Prostate gland (tissue), 2 donors: ENCODE data around the gene PAPPA.

Source experiments
- POLR2A ChIP-seq: fragments of 450-650 bp; IDR thresholded peaks from one replicate; pipeline ENCODE4 v1.6.1; 2016; ENCODE audit warnings: antibody characterized with exemption, mild to moderate bottlenecking
- TF ChIP-seq, protein P1 (sequence below), 4 experiments: fragments of 200-600 bp in 2 of 4; fragments of 450-650 bp in 2 of 4; sonication (generic) in 2 of 4; IDR thresholded peaks; 1 replicate in 3 of 4; 2 replicates in 1 of 4; pipeline ENCODE4 v1.5.1; 2016 to 2019; ENCODE audit warnings: antibody characterized with exemption in 4 of 4, mild to moderate bottlenecking in 2 of 4, moderate library complexity in 2 of 4

DNA sequence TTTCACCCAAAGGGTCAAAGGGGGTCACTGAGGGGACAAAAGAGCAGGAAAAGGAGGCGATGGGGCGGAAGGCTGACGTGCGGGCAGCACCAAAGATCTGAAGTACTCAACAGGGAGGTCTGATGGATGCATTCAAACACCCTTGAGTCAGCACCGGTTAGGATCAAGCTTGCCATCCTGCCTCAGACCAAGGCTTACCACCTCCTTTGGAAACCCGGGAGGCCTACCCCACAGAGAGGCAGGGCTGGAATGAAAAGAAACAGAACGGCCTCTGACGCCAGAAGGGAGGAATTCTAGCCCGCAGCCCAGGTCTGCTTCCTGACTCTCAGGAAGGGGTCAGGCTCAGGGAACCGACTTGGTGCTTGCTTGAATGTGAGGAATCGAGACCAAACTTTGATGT lies 125.6 kb downstream of the PAPPA start:
- TF ChIP-seq, protein P1, sequence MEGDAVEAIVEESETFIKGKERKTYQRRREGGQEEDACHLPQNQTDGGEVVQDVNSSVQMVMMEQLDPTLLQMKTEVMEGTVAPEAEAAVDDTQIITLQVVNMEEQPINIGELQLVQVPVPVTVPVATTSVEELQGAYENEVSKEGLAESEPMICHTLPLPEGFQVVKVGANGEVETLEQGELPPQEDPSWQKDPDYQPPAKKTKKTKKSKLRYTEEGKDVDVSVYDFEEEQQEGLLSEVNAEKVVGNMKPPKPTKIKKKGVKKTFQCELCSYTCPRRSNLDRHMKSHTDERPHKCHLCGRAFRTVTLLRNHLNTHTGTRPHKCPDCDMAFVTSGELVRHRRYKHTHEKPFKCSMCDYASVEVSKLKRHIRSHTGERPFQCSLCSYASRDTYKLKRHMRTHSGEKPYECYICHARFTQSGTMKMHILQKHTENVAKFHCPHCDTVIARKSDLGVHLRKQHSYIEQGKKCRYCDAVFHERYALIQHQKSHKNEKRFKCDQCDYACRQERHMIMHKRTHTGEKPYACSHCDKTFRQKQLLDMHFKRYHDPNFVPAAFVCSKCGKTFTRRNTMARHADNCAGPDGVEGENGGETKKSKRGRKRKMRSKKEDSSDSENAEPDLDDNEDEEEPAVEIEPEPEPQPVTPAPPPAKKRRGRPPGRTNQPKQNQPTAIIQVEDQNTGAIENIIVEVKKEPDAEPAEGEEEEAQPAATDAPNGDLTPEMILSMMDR (IDR thresholded peaks at IDR 0.05), result no peak
- TF ChIP-seq POLR2A, result no peak
